ENCODE data around the gene AP1G2.

GRCh38 chr14:23601424-23601823 is 33.8 kb upstream of the AP1G2 start:
- no peak for TF ChIP-seq CTCF (conservative IDR thresholded peaks at IDR 0.05 in 1 of 2, IDR thresholded peaks at IDR 0.05 in 1 of 2; ENCODE audit: extremely low read depth in 1 of 2, insufficient read depth in 1 of 2, low read depth in 1 of 2, low read length in 2 of 2)
- no peak for TF ChIP-seq EZH2 (IDR thresholded peaks at IDR 0.05; ENCODE audit: borderline replicate concordance, low read length)

Data from mammary epithelial cell (primary cell).